SKM-1 (cell line): Measurements from ENCODE around the gene L3HYPDH.

ENCODE experiments used
- DNase-seq: peaks from one replicate; lab custom pipeline; 2025; ENCODE audit not compliant: unreplicated experiment; lab: John Stamatoyannopoulos, UW

Gene L3HYPDH

DNA sequence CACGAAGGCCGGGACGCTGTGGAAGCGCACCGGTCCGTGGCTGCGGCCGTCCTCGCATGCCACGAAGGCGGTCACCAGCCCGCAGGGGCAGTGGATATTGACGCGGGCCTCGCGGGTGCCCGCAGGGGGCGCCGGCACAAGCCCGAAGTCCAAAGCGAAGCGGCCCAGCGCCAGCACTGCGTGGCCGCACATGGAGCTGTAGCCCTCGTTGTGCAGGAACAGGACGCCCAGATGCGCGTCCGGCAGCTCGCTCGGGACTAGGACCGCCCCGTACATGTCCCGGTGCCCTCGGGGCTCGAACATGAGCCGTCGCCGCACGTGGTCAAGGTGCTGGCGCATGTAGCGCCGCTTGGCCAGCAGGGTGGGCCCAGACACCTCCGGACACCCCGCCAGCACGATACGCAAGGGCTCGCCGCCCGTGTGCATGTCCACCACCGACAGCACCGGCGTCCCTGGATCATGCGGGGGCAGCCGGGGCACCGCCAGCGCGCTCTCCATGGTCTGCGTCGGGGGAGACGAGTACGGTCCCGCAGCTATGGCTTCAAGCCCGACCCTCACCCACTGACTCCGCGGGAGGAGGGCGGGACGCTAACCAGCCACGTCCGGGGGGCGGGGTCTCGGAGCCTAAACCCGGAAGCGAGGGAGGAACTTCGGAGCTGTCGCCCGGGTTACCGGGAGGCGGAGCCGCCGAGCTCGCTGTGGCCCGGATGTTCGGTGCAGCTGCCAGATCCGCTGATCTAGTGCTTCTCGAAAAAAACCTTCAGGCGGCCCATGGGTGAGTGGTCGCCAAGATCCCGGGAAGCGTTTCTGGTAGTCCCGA lies at the start of gene L3HYPDH, which contains the start of gene JKAMP:
L3HYPDH (minus strand) TSS at position 590 of the 820 bp plus-strand sequence; CDS start at position 498, 92 bp downstream.
JKAMP (plus strand) TSS at position 699 of the 820 bp plus-strand sequence; CDS start at position 772, 73 bp downstream.
- peak; percentile 39 for DNase-seq

DNA sequence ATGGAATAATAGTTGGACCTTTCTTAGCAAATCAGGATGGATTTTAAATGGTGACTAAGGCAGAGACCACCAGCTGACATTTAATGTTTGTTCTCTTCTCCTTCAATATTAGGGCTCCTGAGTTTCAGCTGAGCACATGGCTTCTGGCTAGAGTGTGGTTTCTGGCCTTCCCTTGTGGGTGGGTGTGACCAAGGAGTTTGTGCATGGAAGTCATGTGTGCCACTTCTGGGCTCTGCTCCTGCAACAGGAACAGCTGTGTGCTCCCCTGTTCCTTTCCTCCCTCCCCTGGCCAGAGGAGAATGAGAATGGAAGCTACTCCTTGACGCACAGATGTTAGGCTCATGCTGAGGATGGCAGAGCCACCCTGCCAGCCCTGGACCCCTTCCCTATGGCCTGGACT lies 48.2 kb upstream of the L3HYPDH start:
- no peak for DNase-seq

DNA sequence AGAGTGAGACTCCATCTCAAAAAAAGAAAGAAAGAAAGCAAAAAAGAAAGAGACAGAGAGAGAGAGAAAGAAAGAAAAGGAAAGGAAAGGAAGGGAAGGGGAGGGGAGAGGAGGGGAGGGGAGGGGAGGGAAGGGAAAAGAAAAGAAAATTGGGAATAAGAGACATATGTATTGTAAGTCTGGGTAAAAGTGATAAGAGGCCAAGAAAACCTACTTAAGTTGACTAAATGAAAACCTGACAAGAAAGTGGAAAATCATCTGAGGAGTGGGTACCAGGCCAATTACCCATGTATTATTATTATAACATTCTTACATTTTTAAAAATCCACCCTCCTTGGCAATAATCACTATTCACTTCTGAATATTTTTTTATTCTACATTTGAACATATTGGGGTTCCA lies 46.1 kb upstream of the L3HYPDH start:
- no peak for DNase-seq

DNA sequence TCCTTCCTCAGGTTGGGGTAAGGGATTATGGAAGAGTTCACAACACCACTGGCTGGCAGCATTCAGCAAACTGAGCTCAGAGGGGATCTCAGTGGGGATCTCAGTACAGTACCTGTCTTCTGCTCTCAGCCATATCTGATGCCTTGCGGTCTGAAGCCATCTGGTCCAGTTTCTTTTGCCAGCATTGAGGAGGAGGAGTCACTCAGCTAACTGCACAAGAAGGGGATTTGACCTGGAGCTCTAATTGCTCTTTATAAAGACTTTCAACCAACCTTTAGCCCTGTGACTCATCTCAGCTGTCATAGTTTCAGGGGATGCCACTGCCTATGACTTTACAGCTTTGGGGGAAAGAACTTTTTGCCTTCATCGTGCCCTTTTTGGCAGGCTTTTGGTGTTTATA lies 45.0 kb upstream of the L3HYPDH start:
- no peak for DNase-seq

DNA sequence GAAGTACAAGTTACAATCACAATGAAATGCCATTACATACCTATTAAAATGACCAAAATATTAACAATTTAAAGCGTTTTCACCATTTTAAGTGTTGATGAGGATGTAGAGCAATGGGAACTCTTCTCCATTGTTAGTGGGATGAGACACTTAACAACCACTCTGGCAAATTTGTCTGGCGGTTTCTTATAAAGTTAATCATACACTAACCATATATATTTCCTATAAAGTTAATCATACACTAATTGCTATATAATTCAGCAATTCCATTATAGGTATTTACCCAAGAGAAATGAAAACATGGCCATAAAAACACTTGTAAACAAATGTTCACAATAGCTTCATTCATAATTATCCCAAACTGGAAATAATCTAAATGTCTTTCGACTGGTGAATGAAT lies 36.0 kb upstream of the L3HYPDH start:
- no peak for DNase-seq

DNA sequence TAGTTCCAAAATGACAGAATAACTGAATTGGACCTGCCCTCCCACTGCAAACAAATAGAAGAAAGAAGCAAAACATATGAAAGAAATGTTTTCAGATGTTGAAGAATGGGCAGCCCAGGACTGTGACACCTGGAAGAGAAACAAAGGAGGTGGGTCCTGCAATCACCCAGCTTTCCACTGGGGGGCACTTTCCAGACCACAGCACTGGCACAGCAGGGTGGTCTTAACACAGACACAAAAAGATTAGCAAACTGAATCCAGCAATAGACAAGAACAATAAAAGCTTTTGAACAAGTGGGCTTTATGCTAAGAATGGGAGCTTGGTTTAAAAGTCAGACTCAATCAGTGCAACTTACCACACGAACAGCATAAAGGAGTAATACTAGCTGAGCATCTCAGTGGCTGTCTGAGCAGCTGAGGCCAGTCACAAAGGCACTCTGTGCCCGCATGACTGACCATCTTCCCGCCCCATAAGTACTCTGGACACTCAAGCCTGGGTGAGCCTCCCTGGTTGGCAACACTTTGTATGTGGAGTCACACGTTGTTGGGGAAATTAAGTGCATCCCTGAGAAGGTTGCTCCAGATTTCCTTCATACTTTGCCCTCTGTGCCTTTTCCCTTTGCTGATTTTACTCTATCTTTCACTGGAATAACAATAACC lies 27.8 kb upstream of the L3HYPDH start:
- DNase-seq = no peak

DNA sequence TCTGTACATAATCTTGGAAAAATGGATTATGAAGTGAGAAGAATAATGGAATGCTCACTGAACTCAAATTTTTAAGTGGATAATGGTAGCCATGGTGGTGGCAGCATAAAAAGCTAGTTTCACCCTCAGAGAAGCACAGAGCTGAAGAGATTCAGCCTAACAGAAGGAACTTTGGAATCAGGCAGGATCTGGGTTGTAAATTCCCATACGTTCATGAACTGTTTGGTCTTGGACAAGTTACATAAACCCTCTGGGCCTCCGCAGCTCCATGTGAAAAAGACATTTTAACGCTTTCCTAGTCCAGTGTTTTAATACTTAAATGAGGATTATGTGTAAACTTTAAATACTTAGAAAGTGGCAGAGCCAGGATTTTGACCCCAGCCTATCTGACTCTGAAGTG lies 26.8 kb upstream of the L3HYPDH start:
- no peak for DNase-seq

DNA sequence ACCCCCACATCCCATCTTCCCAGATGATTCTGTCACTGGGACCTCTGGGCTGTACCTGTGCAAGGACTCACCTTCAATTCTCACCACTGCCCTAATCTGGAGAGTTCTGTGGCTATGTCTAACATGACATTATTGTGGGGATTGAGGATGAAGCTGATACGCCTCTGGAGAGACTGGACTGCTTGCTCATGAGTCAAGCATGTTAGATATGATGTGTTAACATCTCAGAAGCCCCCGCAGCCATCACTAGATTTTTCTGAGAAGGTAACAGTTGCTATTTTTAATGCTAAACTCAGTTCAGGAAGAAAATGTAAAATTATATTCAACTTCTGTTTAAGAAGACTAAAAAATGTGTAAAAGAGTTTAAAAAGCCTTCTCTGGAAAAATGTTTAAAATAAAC lies 25.8 kb upstream of the L3HYPDH start:
- DNase-seq = no peak

DNA sequence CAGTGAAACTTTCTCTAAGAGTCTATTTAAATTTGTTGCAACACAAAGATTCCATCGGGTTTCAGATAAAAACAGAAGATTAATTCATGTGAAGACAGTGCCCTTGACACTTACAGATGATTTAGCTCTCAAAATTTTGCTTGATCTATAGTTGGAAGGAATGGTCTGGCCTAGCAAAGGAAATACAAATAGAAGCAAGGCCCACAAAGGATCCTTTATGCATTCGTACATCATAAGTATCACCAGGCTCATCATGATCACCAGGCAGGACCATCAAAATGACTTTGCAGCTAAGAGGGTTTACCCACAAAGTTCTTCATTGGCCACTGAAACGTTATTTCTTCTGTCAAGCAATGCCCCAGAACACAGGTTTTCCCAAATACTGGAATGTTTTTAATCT lies 24.9 kb upstream of the L3HYPDH start:
- no peak for DNase-seq

DNA sequence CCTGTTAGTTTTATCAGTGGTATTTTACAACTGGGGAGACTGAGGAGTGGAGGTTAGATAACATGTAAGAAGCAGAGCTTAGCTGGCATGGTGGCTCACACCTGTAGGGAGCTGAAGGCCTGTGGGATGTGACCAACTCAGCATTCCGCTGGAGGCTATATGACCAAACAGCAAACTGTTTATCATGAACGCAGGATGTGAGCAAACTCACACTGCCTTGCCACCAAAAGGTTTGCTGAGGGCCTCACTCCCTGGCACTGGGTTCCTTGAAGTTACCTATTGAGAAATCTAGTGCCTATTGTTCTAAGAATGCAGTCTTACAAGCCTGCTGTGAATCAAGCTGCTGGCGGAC lies 23.5 kb upstream of the L3HYPDH start:
- no peak for DNase-seq

DNA sequence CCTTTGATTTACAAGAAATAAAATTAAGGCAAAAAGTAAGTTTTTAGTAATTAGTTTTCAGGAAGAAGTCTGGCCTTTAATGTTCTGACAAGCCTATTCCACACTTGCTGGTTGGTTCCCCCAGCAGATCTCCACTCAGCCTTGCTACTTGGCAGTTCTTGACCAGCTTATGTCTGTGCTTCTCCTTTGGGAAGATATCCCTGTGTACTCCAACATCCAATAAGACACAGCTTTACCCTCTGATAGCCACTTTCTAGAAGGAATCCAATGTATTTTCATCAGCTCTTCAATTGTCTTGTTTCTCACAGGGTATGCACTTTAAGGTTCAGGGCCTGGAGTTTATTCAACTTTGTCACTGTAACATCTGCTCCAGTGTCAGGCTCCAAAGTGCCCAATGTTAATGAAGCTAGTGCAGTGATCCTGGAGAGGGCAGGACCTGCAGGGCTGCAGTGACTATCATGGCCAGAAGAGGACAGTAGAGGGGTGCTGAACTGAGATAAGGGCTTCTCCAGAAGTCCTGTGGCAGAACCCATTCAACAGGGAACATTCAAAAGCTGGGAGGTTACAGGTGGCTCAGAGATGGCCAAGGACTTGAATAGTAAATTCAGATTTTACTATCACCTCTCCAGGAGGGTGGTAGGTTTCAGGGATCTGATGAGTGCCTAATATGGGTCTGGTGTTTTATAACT lies 23.0 kb upstream of the L3HYPDH start:
- DNase-seq = no peak

DNA sequence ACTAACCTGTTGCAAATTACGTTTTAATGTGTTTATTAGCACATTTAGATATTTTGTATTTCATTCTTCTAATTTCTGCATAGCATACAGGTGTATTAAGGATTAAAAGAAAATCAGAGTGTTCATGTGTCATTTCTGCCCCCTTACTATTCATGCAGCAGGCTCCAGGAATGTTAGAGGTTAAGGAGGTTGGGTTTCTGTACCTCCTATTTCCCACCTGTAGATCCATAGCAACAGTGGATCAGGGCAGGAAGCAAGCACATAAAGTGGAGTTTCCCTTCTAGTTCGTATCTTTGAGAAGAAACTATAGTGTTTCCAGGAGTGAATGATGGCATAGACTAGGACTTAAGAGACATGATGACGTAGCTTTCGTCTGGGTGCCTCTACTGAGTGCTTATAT lies 19.0 kb upstream of the L3HYPDH start:
- DNase-seq = no peak

DNA sequence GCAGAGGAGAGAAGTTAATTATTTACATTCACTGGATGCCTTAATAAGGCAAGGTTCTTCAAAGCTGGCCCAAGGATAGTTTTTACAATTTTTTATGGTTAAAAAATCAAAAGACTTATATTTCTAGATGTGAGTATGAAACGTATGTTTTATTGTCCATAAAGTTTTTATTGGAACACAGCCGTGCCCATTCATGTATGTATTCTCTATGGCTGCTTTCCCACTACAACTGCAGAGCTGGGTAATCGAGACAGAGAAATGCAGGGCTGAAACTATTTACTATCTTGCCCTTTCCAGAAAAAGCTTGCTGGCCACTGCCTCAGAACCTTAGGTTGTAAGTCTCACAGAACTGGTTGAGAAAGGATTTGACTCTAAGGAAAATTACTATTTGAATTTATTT lies 16.5 kb upstream of the L3HYPDH start:
- no peak for DNase-seq

DNA sequence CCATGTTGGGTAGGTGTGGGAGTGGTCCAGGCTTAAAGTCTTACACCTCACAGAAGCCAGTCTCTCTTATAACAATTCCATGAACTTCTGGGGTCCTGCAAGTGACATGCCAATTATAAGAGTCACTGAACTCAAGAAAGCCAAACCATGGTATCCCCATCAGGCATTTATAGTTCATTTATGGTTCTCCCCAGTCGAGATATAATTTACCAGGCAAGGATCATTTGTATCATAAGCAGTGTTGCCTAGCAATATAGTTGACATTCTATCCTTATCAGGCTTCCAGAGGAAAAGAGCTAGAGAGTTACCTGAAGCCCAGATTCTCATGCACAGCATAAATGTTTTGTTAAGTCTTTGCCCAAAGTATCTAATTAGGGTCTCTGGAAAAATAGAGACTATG lies 8.2 kb upstream of the L3HYPDH start:
- DNase-seq = no peak

DNA sequence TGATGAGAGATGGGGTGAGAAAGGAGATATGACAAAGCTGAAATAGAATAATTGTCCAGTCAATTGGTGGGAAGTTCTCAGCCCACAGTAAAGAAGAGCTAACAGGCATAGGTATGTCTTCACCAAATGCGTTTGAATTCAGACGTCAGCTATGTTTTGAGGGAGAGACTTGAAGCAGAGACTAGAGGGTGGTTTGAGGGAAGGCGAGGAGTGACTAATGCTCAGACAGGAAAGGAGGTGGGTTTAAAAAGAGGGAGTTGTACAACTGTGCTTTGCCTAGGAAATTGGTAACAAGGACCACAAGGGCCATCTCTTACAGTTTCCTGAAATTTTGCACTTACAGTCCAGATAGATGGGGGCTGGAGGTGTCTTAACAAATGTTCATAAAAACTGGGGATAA lies 6.5 kb upstream of the L3HYPDH start:
- DNase-seq = no peak

DNA sequence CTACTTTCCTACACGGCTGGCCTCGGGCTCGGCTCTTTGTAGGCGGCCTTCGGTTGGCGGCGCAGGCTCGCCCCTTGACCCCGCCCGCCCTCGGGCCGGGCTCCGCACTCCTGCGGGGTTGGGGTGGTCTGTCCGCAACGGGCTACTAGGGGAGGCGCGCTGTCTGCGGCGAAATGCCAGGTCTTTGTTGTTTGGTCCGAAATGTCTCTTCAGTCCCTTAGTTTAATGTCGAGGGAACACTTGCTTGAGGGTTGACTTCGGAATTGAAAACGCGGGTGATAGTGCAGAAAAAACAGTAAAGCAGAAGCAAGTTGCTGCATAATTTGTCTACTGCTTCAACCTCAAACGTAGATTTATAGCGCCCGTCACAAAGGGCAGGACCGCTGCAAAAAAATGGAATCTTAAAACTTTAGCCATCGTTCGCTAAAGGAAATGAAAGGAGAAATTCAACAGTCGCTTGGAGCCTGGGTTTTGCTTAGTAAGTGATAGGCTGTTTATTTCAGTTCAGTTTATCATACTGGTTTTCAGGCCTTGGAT lies 499 bp upstream of the L3HYPDH start:
- no peak for DNase-seq

DNA sequence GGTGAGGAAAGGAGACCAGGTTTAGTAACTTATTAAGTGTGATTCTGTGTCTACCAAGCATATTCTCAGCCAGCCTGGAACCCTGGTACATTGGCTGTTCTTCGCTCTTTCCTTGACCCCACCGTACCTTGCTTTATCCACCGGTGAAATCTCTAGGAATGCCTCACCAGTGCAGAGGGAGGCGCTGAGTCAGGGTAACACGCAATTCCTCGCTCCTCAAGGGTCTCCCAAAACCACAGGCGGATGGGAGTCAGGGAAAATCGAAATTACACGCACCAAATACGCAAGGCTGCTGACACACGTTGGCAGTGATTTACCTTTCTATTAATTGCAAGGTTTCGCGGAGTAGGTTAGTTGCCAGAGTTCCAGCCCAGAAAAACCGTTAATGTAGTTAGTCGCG lies 845 bp downstream of the L3HYPDH start:
- no peak for DNase-seq

DNA sequence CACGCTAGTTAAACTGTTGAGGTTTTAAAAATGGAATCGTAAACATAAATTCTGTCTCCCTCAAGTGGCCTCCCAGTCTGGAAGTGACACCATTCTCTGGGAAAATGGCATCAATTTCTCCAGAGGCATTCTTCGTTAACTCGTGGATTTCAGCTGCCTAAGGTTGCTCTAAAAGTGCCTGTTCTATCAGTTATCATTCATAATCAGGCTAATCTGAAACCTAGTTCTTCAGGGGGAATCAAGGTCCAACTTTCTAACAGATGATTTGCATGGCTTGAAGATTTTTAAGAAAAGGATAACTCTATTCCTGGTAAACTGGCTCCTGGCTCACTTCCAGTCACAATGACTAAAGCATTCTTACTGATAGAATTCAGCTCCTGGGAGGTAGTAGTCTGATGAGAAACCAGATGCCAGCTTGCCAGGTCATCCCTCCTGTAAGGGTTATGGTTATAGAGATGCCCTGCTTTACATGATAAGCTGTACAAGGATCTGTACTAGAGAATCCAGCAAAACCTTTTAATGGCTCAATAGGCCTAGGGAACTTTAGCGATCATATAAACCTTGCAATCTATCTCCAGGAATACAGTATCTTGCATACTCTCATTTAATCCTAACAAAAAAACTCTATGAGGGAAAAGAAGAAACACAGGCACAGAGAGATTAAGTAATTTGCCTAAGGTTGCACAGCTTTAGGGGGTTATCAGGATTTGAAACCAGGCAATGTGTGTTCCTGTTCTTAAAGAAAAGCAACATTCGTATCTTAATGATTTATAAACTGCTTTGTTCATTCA lies 1.5 kb downstream of the L3HYPDH start:
- DNase-seq = no peak

DNA sequence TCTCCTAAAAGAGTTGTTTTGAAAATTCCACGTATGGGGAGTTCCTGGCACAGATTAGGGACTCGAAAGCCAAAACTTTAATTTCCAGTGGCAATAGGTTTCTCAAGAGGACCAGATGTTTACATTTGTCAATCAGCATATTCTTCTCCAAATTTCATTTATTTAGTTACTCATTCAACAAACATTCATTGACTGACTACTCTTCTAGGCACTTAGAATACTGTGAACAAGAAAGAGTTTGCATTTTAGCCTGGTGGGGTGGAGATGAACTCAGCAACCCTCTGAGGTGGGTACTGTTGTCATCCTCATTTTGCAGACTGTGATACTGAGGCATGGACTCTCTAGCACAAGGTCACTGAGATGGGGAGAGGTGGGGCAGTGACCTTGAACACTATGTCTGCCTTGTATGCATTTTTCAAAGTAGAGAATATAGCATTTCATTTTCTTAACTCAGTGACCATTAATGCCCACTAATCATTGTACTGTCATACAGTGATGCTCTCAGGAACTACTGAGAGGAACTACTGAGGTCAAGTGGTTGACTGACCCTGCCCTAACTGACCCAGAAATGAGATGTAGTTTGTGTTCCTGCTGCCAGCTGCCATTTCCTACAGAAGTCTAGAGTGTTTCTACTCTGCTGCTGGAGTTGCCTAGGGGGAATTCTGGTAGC lies 2.2 kb downstream of the L3HYPDH start:
- DNase-seq = no peak

DNA sequence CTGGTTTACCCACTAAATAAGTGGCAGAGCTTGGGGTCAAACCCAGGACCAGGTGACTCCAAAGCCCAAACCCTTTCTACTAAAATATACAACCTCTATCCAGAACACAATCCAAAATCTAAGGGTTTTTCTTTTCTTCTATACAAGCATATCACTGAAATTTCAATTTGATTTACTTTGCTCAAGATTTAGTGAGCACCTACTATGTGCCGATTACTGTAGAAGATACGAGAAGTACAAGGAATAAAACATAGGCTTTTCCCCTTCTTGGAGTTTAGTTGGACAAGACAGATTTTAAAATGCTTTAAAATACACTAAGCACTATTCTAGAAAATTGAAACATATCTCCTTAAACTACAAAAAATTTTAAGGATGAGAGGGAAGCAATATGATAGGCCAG lies 2.8 kb downstream of the L3HYPDH start:
- DNase-seq = no peak
